Activated naive CD4-positive, alpha-beta T cell treated with anti-CD3 and anti-CD28 coated beads for 36 hours (primary cell): ENCODE measurements around the gene SLC34A3. TPM values are rescaled to one million over a fixed set of nuclear protein-coding genes. Genes with fewer than 3 reads are reported as not detected.
A peak's percentile ranks its signal among the peaks of the same experiment; 100 is the strongest.

Experiments used
- CTCF ChIA-PET: fragments of 350-600 bp; sonication (Branson Sonifier 250); formaldehyde crosslinking; loops from one replicate; lab custom pipeline; 2021; ENCODE audit warnings: antibody characterized with exemption; lab: Charles Lee
- DNase-seq: peaks from one replicate; pipeline ENCODE4 v3.0.0-alpha.2; 2020
- H3K27ac Mint-ChIP-seq: one replicate; pipeline ENCODE4 v1.8.0; 2021; ENCODE audit warnings: mild to moderate bottlenecking, mixed read lengths
- H3K27me3 Mint-ChIP-seq: one replicate; pipeline ENCODE4 v1.8.0; 2021; ENCODE audit warnings: low read depth, mixed read lengths
- H3K36me3 Mint-ChIP-seq: one replicate; pipeline ENCODE4 v1.8.0; 2021; ENCODE audit warnings: low read depth, mixed read lengths
- H3K4me1 Mint-ChIP-seq: one replicate; pipeline ENCODE4 v1.8.0; 2021; ENCODE audit warnings: low read depth, mixed read lengths
- H3K4me3 Mint-ChIP-seq: one replicate; pipeline ENCODE4 v1.8.0; 2021; ENCODE audit warnings: mild to moderate bottlenecking, moderate library complexity, mixed read lengths
- H3K9me3 Mint-ChIP-seq: one replicate; pipeline ENCODE4 v1.8.0; 2021; ENCODE audit warnings: mixed read lengths
- intact Hi-C: fragments of 100-400 bp; cut with micrococcal nuclease; formaldehyde crosslinking; loops from one replicate; pipeline ENCODE4 v1.15.1; 2023
- total RNA-seq, 2 experiments: library from RNA; stranded (reverse); gene quantifications; one replicate each; pipeline ENCODE4 v1.2.3, GENCODE V29; 2021

Gene SLC34A3
- not detected for total RNA-seq

DNA sequence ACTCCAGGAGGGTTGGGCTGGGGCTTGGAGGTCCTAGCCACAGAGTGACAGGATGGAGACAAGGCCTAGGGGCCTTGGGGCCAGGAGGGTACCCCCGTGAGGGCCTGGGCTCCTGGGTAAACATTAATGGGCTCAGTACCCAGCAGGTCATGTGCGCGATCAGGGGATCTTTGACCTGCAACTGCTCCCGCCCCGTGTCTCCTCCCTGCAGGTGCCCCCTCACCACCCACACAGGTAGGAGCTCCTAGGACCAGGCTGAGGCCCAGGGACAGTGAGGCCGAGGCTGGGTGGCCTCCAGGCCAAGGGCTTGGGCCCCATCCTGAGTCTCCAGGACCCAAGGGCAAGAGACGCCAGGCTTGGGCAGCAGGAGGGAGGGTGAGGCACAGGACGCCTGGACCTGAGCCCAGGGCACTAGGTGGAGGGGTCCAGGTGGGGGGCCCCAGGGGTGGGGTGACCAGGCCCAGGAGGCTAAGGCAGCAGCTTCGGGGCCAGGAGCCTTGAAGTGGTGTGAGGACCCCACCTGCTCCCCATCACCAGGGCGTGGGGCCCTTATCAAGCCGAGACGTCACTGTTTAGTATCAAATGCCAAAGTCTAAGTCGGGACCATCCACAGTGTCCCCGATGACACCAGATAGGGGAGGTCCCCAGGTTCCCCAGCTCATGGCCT, at the start of gene SLC34A3:
TSS of gene SLC34A3 (plus strand) at position 197 of the 667 bp plus-strand sequence. CDS start 802 bp downstream, outside the sequence.
- H3K9me3 Mint-ChIP-seq = no peaks in the 10 kb centered on the region
- intact Hi-C loops = no loop called here
- peaks cover 6% of the 10 kb centered on the region for H3K4me1 Mint-ChIP-seq
- DNase-seq = no peak
- peaks cover 2% of the 10 kb centered on the region for H3K27me3 Mint-ChIP-seq
- CTCF ChIA-PET = interaction anchor here (1.9 kb wide), 1 partner anchor 113 kb away, joined by 5 read pairs; no protein-coding TSS in a partner anchor
- H3K36me3 Mint-ChIP-seq = no peaks in the 10 kb centered on the region
- no peak within 1 kb of the TSS for H3K4me3 Mint-ChIP-seq
- H3K27ac Mint-ChIP-seq = no peak within 1 kb of the TSS

DNA sequence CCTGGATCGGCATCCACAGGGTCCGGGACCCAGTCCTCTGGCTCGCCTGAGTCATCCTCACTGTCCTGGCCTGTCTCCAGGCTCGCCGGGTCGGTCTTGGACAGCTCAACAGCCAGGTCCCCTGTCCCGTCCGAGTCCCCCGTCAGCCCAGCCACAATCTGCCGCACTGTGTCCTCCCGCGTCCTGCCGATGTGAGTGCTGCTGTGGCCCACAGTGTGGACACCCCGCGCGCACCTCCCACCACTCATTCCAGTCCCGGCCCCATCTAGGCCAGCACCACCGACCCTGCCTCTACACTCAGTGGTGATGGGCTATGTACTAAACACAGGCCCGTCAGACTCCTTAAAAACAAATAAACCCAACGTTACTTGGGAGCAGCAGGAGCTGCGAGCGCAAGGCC, 49.0 kb upstream of the SLC34A3 start:
- no peaks in the 10 kb centered on the region for H3K9me3 Mint-ChIP-seq
- no peak for DNase-seq
- peaks cover 12% of the 10 kb centered on the region for H3K4me1 Mint-ChIP-seq
- no peak overlapping the region for H3K27ac Mint-ChIP-seq
- no peak overlapping the region for H3K4me3 Mint-ChIP-seq
- intact Hi-C loops = no loop called here
- CTCF ChIA-PET = no interaction called here
- no peaks in the 10 kb centered on the region for H3K27me3 Mint-ChIP-seq
- peaks cover 8% of the 10 kb centered on the region for H3K36me3 Mint-ChIP-seq

DNA sequence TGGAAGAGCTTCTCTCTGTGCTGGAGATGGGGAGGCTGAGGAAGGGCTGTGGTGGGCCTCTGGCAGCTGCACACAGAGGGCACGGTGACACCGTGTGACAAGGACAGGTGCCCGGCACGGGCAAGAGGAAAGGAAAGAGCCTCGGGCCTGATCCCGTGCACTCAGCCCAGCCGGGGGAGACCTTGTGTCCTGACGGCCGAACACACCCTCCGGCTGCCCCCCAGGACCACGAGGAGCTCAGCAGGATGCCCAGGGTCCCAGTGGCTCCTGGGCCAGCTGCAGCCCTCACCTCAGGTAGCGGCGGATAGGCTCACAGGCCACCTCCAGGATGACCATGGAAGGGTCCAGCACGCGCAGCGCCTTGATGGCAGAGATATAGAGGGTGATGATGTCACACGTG, 47.9 kb upstream of the SLC34A3 start:
- H3K36me3 Mint-ChIP-seq = peaks cover 7% of the 10 kb centered on the region
- H3K4me1 Mint-ChIP-seq = peaks cover 23% of the 10 kb centered on the region
- intact Hi-C loops = no loop called here
- DNase-seq = no peak
- H3K9me3 Mint-ChIP-seq = no peaks in the 10 kb centered on the region
- no peak overlapping the region for H3K4me3 Mint-ChIP-seq
- no peak overlapping the region for H3K27ac Mint-ChIP-seq
- CTCF ChIA-PET = no interaction called here
- no peaks in the 10 kb centered on the region for H3K27me3 Mint-ChIP-seq

DNA sequence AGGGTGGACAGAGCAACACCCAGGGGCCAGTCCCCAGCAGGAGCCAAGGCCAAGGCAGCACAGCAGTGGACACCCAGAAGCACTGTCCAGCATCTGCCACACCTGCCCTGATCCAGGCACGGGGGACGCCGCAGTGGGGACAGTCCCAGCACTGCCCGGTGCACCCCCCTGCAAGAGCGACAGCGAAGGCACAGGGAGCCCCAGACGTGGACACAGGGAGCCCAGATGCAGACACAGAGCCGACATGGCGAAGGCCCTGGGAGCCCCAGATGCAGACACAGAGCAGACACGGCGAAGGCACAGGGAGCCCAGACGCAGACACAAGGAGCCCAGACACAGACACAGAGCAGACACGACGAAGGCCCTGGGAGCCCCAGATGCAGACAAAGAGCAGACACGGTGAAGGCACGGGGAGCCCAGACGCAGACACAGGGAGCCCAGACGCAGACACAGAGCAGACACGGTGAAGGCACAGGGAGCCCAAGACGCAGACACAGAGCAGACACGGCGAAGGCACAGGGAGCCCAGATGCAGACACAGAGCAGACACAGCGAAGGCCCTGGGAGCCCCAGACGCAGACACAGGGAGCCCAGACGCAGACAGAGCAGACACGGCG, 46.6 kb upstream of the SLC34A3 start:
- H3K27ac Mint-ChIP-seq = no peak overlapping the region
- peaks cover 8% of the 10 kb centered on the region for H3K36me3 Mint-ChIP-seq
- no peaks in the 10 kb centered on the region for H3K9me3 Mint-ChIP-seq
- H3K27me3 Mint-ChIP-seq = no peaks in the 10 kb centered on the region
- CTCF ChIA-PET = interaction anchor here (0.6 kb wide), 1 partner anchor 97 kb away, joined by 3 read pairs; the partner anchor contains the start of gene MAN1B1
- intact Hi-C loops = no loop called here
- H3K4me3 Mint-ChIP-seq = no peak overlapping the region
- DNase-seq = no peak
- H3K4me1 Mint-ChIP-seq = peaks cover 25% of the 10 kb centered on the region

DNA sequence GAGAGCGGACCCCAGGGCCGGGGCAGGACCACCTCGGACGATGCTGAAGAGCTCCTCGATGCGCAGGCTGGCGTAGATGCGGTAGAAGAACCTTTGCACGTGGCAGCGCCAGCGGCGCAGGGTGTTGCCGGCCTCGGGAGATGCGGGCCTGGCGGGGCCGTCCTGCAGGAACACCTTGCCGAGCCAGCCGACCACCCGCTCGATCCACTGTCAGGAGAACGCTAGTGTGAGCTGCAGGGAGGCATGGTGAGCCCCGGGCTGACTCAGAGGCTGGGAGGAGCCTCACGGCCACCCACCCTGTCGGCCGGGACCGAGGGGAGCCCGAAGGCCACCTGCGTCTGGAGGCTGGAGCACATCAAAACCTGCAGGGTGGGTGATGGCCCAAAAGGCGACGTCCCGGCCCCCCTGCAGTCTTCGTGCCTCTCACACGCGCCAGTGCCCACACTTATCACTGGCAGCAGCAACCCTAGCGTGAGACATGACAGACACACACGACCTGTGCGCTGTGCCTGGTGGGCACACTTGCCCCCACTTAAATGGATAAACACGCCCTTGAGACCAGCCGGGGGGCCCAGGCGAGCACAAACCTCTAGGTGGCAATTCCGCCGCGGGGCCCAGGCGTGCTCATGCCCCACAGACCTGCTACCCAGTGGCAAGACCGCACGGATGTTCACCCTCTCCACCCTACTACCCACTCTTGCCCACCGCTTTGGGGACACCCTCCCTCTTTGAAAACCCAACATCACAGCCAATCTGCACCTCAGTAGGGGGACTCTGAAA, 45.6 kb upstream of the SLC34A3 start:
- Mint-ChIP-seq H3K27ac (no peak overlapping the region), H3K4me1 (peaks cover 33% of the 10 kb centered on the region), H3K9me3 (no peaks in the 10 kb centered on the region), H3K36me3 (peaks cover 8% of the 10 kb centered on the region), H3K27me3 (no peaks in the 10 kb centered on the region), H3K4me3 (no peak overlapping the region)
- intact Hi-C loops = loop anchor here (5.0 kb wide), 2 partner anchors 57 to 58 kb away; partner anchors contain the start of gene TUBB4B
- DNase-seq = no peak
- CTCF ChIA-PET = interaction anchor here (0.6 kb wide), 1 partner anchor 98 kb away, joined by 3 read pairs; the partner anchor contains the start of gene MAN1B1

DNA sequence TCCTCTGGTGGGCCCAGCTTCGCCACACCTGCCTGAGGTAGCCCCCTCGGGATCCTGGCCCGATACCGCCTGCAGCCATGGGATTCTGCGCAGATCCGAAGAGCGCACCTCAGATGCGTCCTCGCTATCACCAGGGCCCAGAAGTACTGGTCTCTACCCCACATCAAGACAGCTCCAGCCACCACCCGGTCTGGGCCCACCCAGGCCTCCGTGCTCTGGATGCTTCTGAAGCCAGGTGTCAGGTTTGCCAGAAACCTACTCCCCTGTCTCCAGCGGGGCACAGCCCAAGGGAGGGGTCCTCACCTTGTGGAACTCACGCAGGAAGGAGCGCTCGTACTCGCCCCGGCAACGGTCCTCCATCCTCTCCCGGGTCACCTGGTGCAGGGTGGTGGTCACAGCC, 44.8 kb upstream of the SLC34A3 start:
- CTCF ChIA-PET = no interaction called here
- Mint-ChIP-seq H3K4me1 (peaks cover 37% of the 10 kb centered on the region), H3K27me3 (no peaks in the 10 kb centered on the region), H3K27ac (no peak overlapping the region), H3K36me3 (peaks cover 9% of the 10 kb centered on the region), H3K4me3 (no peak overlapping the region), H3K9me3 (no peaks in the 10 kb centered on the region)
- no peak for DNase-seq
- intact Hi-C loops = loop anchor here (5.0 kb wide), 2 partner anchors 56 to 59 kb away; partner anchors contain the start of gene TUBB4B

DNA sequence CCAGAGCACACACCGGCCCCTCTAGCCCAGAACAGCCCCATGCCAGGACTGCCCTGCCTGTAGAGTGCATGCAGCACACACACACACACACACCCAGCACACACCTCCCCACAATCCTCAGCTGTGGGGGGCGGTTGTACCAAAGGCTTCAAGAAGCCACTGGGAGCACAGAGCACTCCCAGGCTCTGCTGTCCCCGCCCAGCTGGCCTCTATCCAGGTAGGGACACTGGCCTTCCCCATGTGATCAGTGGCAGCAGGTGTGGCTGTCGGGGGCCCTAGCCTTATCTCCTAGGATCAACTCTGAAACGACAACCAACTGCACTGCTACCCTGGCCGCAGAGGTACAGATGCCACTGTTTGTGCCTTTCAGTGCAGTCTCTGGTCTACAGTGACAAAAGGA, 44.3 kb upstream of the SLC34A3 start:
- Mint-ChIP-seq H3K27me3 (no peaks in the 10 kb centered on the region), H3K36me3 (peaks cover 9% of the 10 kb centered on the region), H3K4me3 (peak overlapping the region; percentile 92), H3K9me3 (no peaks in the 10 kb centered on the region), H3K4me1 (peaks cover 39% of the 10 kb centered on the region), H3K27ac (no peak overlapping the region)
- CTCF ChIA-PET = interaction anchor here (1.2 kb wide), 1 partner anchor 21 kb away, joined by 3 read pairs; no protein-coding TSS in a partner anchor
- intact Hi-C loops = loop anchor here (5.0 kb wide), 2 partner anchors 56 to 59 kb away; partner anchors contain the start of gene TUBB4B
- DNase-seq = no peak

DNA sequence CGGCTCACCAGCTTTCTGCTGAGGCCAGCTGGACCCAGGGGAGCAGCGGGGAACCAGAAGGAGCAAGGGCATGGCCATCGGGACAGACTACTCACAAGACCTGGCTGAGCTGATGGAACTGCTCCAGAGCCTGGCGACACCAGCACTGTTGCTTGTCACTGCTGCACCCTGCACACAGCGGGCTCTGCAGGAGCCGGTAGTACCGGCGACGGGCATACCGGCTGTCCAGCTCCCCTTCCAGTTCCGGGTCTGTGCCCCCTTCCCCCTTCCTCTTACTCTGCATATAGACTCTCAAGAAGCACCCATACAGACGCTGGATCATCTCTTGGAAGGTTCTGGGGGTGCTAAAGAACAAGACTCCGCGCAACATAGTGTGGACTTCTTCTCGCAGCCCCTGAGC, 43.3 kb upstream of the SLC34A3 start:
- no peaks in the 10 kb centered on the region for H3K9me3 Mint-ChIP-seq
- peaks cover 7% of the 10 kb centered on the region for H3K36me3 Mint-ChIP-seq
- peaks cover 39% of the 10 kb centered on the region for H3K4me1 Mint-ChIP-seq
- H3K4me3 Mint-ChIP-seq = peak overlapping the region; percentile 92
- CTCF ChIA-PET = interaction anchor here (0.6 to 2.2 kb wide), 4 partner anchors 12 to 49 kb away, joined by 3 to 7 read pairs (median 4); no protein-coding TSS in a partner anchor
- peak overlapping the region; percentile 77 for H3K27ac Mint-ChIP-seq
- intact Hi-C loops = loop anchor here (5.0 kb wide), 2 partner anchors 55 to 60 kb away; partner anchors contain the start of gene TUBB4B
- H3K27me3 Mint-ChIP-seq = no peaks in the 10 kb centered on the region
- DNase-seq = no peak

DNA sequence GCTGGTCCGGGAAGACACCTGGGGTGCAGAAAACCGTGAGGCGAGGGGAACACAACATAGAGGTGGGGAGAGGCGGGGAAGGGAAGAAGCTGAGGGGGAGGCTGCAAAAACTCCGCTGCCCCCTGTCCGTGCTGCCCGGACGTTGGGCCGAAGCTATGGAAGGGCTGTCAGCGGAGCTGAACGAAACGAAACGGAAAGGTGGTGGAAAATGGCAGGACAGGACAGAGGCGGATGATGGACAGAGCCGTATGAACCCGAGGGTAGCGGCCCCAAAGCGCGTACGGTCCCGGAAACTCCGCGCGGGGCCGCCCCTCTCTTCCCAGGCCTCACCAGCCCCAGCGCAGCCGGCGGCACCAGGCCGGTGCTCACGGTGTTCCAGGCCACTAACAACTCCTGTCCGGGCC, 42.6 kb upstream of the SLC34A3 start:
- CTCF ChIA-PET = interaction anchor here (0.6 to 2.6 kb wide), 5 partner anchors 11 to 49 kb away, joined by 3 to 16 read pairs (median 4); partner anchors contain the start of genes RNF224 and TPRN
- no peak for DNase-seq
- Mint-ChIP-seq H3K27ac (peak overlapping the region; percentile 77), H3K9me3 (no peaks in the 10 kb centered on the region), H3K4me3 (peak overlapping the region; percentile 92), H3K4me1 (peaks cover 39% of the 10 kb centered on the region), H3K27me3 (no peaks in the 10 kb centered on the region), H3K36me3 (peaks cover 7% of the 10 kb centered on the region)
- intact Hi-C loops = loop anchor here (1.0 to 5.0 kb wide), 4 partner anchors 17 to 61 kb away; partner anchors contain the start of genes NDOR1, TMEM203 and TUBB4B

DNA sequence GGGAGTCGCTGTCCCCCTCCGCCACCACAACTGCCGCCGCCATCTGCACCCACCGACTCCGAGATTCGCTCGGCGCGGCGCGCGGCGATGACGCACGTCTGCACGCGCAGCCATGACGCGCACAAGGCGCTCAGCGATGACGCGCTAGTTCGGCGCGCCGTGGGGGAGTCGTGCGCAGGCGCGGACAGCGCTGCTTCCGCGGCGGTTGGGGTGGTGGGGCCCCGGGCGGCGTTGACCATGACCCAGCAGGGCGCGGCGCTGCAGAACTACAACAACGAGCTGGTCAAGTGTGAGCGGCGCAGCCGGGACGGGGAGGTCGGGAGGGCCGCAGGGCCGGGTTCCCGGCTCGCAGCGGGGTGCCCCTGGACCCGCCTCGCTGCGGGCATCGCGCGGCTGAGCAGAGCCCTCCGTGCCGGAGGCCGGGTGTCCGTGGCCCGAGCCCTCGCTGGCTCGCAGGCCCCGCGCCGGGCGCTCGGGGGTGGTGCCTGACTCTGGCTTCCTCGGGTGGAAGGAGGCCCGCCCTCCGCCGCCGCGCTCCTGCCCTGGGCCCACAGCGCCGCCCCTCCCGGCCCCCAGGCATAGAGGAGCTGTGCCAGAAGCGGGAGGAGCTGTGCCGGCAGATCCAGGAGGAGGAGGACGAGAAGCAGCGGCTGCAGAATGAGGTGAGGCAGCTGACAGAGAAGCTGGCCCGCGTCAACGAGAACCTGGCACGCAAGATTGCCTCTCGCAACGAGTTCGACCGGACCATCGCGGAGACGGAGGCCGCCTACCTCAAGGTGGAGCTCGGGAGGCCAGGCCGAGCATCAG, 42.0 kb upstream of the SLC34A3 start, which contains the start of the genes ANAPC2 and SSNA1:
TSS of gene ANAPC2 (minus strand) at position 71 of the 807 bp plus-strand sequence. CDS start at position 43, 28 bp downstream.
TSS of gene SSNA1 (plus strand) at position 187 of the 807 bp plus-strand sequence. CDS start at position 238, 51 bp downstream.
- CTCF ChIA-PET = interaction anchor here (0.6 to 2.6 kb wide), 13 partner anchors 11 to 295 kb away, joined by 3 to 16 read pairs (median 4); partner anchors contain the start of genes RNF224, TMEM210 and TPRN
- Mint-ChIP-seq H3K27ac (peak within 1 kb of the TSS; percentile 88), H3K9me3 (no peaks in the 10 kb centered on the region), H3K4me3 (peak within 1 kb of the TSS; percentile 92), H3K4me1 (peaks cover 39% of the 10 kb centered on the region), H3K36me3 (peaks cover 7% of the 10 kb centered on the region), H3K27me3 (no peaks in the 10 kb centered on the region)
- peak; percentile 92 for DNase-seq
- intact Hi-C loops = loop anchor here (1.0 to 5.0 kb wide), 6 partner anchors 12 to 61 kb away; partner anchors contain the start of genes NDOR1, RNF224, TMEM203 and TPRN
